Superior temporal gyrus (tissue), 1 donor: Measurements from ENCODE around the gene MTG2.

ENCODE experiments used
- DNase-seq: peaks from one replicate; pipeline ENCODE4 v3.0.0-alpha.2; 2016; ENCODE audit errors: extremely low spot score

The MTG2 gene

DNA sequence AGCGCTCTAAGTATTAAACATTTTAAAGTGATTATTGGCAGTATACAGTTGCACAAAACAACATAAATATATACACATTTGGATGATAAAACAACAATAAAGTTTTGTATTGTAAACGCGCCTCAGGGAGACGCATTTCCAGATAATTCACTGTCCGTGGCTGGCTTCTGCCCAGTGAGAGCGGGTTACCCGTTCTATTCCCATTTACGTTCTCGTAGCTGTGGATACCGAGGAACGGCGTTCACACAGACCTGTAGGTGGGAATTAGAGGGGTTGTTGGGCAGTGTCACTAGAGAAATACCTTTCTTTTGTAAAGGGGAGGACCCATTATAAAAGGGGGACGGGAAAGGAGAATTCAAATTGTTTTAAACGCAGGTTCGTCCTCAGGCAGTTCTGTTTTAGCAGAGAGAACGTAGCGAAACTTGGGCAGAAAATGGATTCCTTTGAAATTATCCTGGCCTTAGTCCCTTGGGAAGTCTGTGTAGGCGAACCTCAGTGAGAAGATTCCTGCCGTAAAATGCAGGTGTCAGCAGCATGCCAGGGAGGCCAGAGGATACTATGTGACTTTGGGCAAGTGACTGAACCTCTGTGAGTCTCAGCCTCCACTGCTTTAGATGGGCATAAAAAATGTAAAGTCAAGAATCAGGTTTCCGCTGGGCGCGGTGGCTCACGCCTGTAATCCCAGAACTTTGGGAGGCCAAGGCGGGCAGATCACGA, 756 bp downstream of the MTG2 start:
- no peak for DNase-seq

DNA sequence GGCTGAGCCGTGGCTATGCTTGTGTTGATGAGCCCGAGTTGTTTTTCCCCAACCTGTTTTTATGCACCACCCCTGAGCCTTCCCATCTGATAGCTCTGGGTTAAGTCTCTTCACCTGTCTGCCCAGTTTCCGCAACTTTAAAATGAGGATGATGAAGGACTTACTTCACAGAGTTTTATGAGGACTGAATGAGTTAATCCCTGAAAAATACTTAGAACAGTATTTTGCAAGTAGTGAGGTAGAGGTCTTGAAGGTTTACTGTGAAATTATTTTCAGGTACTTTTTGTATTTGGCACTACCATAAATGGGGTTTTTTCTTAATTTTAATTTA, 3.2 kb downstream of the MTG2 start:
- no peak for DNase-seq

GRCh38 chr20:62186887-62187866, 4.3 kb downstream of the MTG2 start:
- DNase-seq, result no peak

GRCh38 chr20:62190639-62191411, 8.0 kb downstream of the MTG2 start:
- no peak for DNase-seq

DNA sequence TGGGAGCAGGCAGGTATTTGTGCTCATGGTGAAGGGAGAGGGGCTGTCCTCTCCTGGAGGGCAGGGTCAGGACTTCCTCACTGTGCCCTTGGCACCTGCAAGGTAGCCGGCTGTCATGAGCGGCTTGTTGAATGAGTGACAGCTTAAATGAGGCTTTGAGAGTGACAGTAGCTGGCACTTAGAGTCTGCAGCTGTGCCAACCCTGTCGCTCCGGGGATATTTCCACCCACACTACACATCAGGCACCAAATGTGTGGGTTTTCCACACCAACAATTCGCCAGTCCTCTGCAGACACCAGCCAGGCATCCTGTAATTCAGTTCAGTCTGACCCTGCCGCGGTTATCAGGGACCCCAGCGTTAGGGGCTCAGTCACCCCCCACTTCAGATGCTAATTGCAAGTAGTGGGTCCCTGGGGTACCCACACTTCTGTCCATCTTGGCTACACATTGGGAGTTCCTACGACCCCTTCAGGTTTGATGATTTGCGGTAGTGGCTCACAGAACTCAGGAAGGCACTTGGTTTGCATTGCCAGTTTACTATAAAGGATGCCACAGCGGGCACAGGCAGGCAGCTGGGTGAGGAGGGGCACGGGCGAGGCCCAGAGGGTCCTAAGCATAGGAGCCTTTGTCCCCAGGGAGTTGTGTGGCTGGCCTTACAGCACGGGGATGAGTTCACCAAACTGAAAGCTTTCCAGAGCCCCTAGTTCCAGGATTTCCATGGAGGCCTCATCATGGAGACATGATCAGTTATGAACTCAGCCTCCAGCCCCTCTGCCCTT, 9.1 kb downstream of the MTG2 start:
- DNase-seq, result no peak

- no peak for DNase-seq
Measured at GRCh38 chr20:62192635-62193034, 9.8 kb downstream of the MTG2 start.

- no peak for DNase-seq
Measured at GRCh38 chr20:62193079-62194025, 10.5 kb downstream of the MTG2 start.

- DNase-seq, result no peak
Measured at GRCh38 chr20:62195075-62195405, 12.2 kb downstream of the MTG2 start.

DNA sequence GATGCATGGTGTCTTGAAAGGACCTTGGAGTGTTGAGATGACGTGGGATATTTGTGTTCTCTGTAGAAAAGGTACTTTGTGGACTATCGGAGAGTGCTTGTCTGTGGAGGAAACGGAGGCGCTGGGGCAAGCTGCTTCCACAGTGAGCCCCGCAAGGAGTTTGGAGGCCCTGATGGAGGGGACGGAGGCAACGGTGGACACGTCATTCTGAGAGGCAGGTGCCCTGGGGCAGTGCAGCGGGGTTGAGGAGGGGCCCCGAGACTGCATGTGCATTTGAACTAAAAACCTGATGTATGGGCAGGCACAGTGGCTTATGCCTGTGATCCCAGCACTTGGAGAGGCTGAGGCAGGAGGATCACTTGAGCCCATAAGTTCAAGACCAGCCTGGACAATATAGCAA, 12.9 kb downstream of the MTG2 start:
- no peak for DNase-seq

DNA sequence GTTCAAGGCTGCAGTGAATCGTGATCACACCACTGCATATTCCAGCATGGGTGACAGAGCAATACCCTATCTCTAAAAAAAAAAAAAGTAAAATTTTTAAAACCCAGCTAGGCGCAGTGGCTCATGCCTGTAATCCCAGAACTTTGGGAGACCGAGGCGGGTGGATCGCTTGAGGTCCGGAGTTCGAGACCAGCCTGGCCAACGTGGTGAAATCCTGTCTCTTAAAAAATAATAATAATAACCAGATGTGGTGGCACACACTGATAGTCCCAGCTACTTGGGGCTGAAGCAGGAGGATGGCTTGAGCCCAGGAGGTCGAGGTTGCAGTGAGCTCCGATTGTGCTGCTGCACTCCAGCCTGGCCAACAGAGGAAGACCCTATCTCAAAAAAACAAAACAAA, 13.5 kb downstream of the MTG2 start:
- no peak for DNase-seq

- no peak for DNase-seq
Measured at GRCh38 chr20:62197311-62197710, 14.5 kb downstream of the MTG2 start.

- DNase-seq, result no peak
Measured at GRCh38 chr20:62197801-62198200, 15.0 kb downstream of the MTG2 start.

- no peak for DNase-seq
Measured at GRCh38 chr20:62198496-62198895, 15.7 kb downstream of the MTG2 start.

GRCh38 chr20:62198931-62199330, 16.1 kb downstream of the MTG2 start:
- DNase-seq, result no peak

- DNase-seq, result no peak
Measured at GRCh38 chr20:62200491-62201172, 17.8 kb downstream of the MTG2 start.

- no peak for DNase-seq
Measured at GRCh38 chr20:62201173-62202082, 18.6 kb downstream of the MTG2 start.

DNA sequence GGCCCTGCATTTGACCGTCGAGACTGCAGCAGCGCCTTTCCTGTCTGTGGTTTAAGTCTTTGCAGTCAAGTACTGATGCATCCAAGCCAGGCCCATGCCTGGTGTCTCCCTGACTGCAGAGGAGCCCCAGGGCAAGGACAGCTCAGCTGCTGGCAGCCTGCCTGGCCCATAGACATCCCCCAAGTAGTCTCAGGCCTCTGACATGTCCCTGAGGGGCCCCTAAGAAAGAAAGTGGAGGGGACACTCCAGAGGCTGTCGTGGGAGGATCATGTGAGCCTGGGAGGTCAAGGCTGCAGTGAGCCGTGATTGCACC, 19.2 kb downstream of the MTG2 start:
- DNase-seq, result no peak

- DNase-seq, result no peak
Measured at GRCh38 chr20:62202676-62203377, 20.0 kb downstream of the MTG2 start.
